ENCODE data around the gene TACC2. TPM values are rescaled to one million over a fixed set of nuclear protein-coding genes. Genes with fewer than 3 reads are reported as not detected.

TACC2 gene
- total RNA-seq, 3 donors from 2014 or later: 26.1 to 30.5 (median 28.5) TPM

GRCh38 chr10:122018951-122019413 lies 30.0 kb downstream of the TACC2 start:
- H3K4me1 ChIP-seq: peaks cover 0 to 3% of the 10 kb centered on the region in 2 donors
- H3K27me3 ChIP-seq: no peaks in the 10 kb centered on the region
- no peak for TF ChIP-seq POLR2A (IDR thresholded peaks at IDR 0.05)
- TF ChIP-seq POLR2AphosphoS5 (IDR thresholded peaks at IDR 0.05): no peak
- TF ChIP-seq CTCF (IDR thresholded peaks at IDR 0.05): no peak
- H3K4me3 ChIP-seq: peak overlapping the region in 2 of 3 donors; percentile 39 to 55
- no peaks in the 10 kb centered on the region for H3K36me3 ChIP-seq
- DNase-seq (ENCODE audit: low spot score in 2 of 2): peak in 1 of 2 donors; percentile 25
- intact Hi-C loops (cut with DNase I; ENCODE audit: low total_unique reads): no loop called here
- peak overlapping the region; percentile 80 to 84 for H3K27ac ChIP-seq
- H3K9me3 ChIP-seq: no peaks in the 10 kb centered on the region

- Histone ChIP-seq H3K27ac (peak overlapping the region; percentile 80 to 84), H3K9me3 (no peaks in the 10 kb centered on the region), H3K4me1 (peaks cover 0 to 3% of the 10 kb centered on the region in 2 donors), H3K36me3 (no peaks in the 10 kb centered on the region), H3K27me3 (no peaks in the 10 kb centered on the region), H3K4me3 (peak overlapping the region in 2 of 3 donors; percentile 39 to 55)
- peak; percentile 65 to 67 for DNase-seq (ENCODE audit: low spot score in 2 of 2)
- TF ChIP-seq POLR2AphosphoS5 (IDR thresholded peaks at IDR 0.05) (peak in 1 of 3 donors; percentile 19), CTCF (IDR thresholded peaks at IDR 0.05) (no peak), POLR2A (IDR thresholded peaks at IDR 0.05) (no peak)
- intact Hi-C loops (cut with DNase I; ENCODE audit: low total_unique reads): no loop called here
These were observed 30.5 kb downstream of the TACC2 start for GRCh38 chr10:122019414-122019975.

- DNase-seq (ENCODE audit: low spot score in 2 of 2): no peak
- H3K4me3 ChIP-seq: no peak overlapping the region
- no peaks in the 10 kb centered on the region for H3K27me3 ChIP-seq
- peaks cover 0 to 3% of the 10 kb centered on the region in 2 donors for H3K4me1 ChIP-seq
- TF ChIP-seq POLR2A (IDR thresholded peaks at IDR 0.05) (no peak), CTCF (IDR thresholded peaks at IDR 0.05) (no peak), POLR2AphosphoS5 (IDR thresholded peaks at IDR 0.05) (no peak)
- H3K27ac ChIP-seq: peak overlapping the region; percentile 80 to 84
- intact Hi-C loops (cut with DNase I; ENCODE audit: low total_unique reads): no loop called here
- no peaks in the 10 kb centered on the region for H3K36me3 ChIP-seq
- H3K9me3 ChIP-seq: no peaks in the 10 kb centered on the region
These were observed 31.3 kb downstream of the TACC2 start for GRCh38 chr10:122020226-122020625.

GRCh38 chr10:122021379-122021778 lies 32.4 kb downstream of the TACC2 start:
- intact Hi-C loops (cut with DNase I; ENCODE audit: low total_unique reads): no loop called here
- no peak for TF ChIP-seq POLR2A (IDR thresholded peaks at IDR 0.05)
- TF ChIP-seq CTCF (IDR thresholded peaks at IDR 0.05): no peak
- TF ChIP-seq POLR2AphosphoS5 (IDR thresholded peaks at IDR 0.05): no peak

GRCh38 chr10:122021828-122022227 lies 32.9 kb downstream of the TACC2 start:
- no peak for DNase-seq (ENCODE audit: low spot score in 2 of 2)
- no peak for TF ChIP-seq POLR2AphosphoS5 (IDR thresholded peaks at IDR 0.05)
- TF ChIP-seq CTCF (IDR thresholded peaks at IDR 0.05): no peak
- TF ChIP-seq POLR2A (IDR thresholded peaks at IDR 0.05): no peak
- Histone ChIP-seq H3K4me1 (peaks cover 0 to 3% of the 10 kb centered on the region in 2 donors), H3K36me3 (no peaks in the 10 kb centered on the region), H3K4me3 (peak overlapping the region in 2 of 3 donors; percentile 33 to 55), H3K27me3 (no peaks in the 10 kb centered on the region), H3K9me3 (no peaks in the 10 kb centered on the region), H3K27ac (peak overlapping the region; percentile 80 to 84)
- intact Hi-C loops (cut with DNase I; ENCODE audit: low total_unique reads): no loop called here

More at GRCh38 chr10:122021379-122021778, 32.4 kb downstream of the TACC2 start:
- Histone ChIP-seq H3K27me3 (no peaks in the 10 kb centered on the region), H3K27ac (peak overlapping the region; percentile 80 to 84), H3K36me3 (no peaks in the 10 kb centered on the region), H3K4me1 (peaks cover 0 to 3% of the 10 kb centered on the region in 2 donors), H3K4me3 (peak overlapping the region; percentile 5 to 55 (median 33)), H3K9me3 (no peaks in the 10 kb centered on the region)
- peak; percentile 62 for DNase-seq (ENCODE audit: low spot score in 2 of 2)
